ENCODE data around the gene RPS19BP1.

- TF ChIP-seq YY1 (IDR thresholded peaks at IDR 0.05; ENCODE audit: insufficient read depth, insufficient read length) (no peak), ZNF274 (IDR thresholded peaks at IDR 0.05; ENCODE audit: low read depth, low read length) (no peak), SUZ12 (IDR thresholded peaks at IDR 0.05; ENCODE audit: extremely low read depth, insufficient read depth, insufficient read length) (no peak)
Observed at GRCh38 chr22:39480557-39480956, 52.0 kb downstream of the RPS19BP1 start.
